Measurements from ENCODE around the gene ARHGEF10L.

Gene ARHGEF10L

DNA sequence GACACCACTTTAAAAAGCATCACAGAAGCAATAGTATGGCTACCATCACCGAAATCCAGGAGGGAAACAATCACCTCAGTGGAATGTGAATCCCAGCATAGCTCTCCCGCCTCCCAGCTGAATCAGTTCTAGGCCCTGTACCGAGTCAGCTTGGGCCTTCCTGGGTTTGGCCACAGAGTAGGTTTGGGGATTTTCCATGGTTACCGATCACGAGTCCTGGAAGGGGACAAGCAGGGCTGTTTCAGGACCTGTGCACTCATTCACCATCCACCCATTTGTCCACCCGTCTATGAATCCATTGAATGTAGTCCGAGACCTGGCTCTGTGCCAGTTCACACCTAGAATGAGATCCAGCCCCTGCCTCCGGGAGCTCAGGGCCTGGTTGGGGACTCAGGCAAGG is 94.2 kb downstream of the ARHGEF10L start:
- no peak for TF ChIP-seq CTCF (IDR thresholded peaks at IDR 0.05)
- Mint-ChIP-seq H3K27me3 (ENCODE audit: low read depth, poor library complexity) (no peaks in the 10 kb centered on the region), H3K27ac (peak overlapping the region; percentile 25), H3K36me3 (ENCODE audit: low read depth) (peaks cover 45% of the 10 kb centered on the region), H3K9me3 (no peaks in the 10 kb centered on the region), H3K4me3 (no peak overlapping the region), H3K4me1 (no peaks in the 10 kb centered on the region)
- no peak for DNase-seq

GRCh38 chr1:17635276-17635675 is 95.8 kb downstream of the ARHGEF10L start:
- H3K36me3 Mint-ChIP-seq (ENCODE audit: low read depth), result peaks cover 54% of the 10 kb centered on the region
- H3K4me1 Mint-ChIP-seq, result no peaks in the 10 kb centered on the region
- H3K27ac Mint-ChIP-seq, result no peak overlapping the region
- H3K4me3 Mint-ChIP-seq, result no peak overlapping the region
- no peaks in the 10 kb centered on the region for H3K27me3 Mint-ChIP-seq (ENCODE audit: low read depth, poor library complexity)
- DNase-seq, result no peak
- no peak for TF ChIP-seq CTCF (IDR thresholded peaks at IDR 0.05)
- H3K9me3 Mint-ChIP-seq, result no peaks in the 10 kb centered on the region

- no peak overlapping the region for H3K27ac Mint-ChIP-seq
These were observed 96.3 kb downstream of the ARHGEF10L start for GRCh38 chr1:17635811-17636210.

GRCh38 chr1:17636612-17637011 is 97.1 kb downstream of the ARHGEF10L start:
- peaks cover 60% of the 10 kb centered on the region for H3K36me3 Mint-ChIP-seq (ENCODE audit: low read depth)
- no peak for TF ChIP-seq CTCF (IDR thresholded peaks at IDR 0.05)
- DNase-seq, result no peak
- H3K9me3 Mint-ChIP-seq, result no peaks in the 10 kb centered on the region
- no peak overlapping the region for H3K4me3 Mint-ChIP-seq
- H3K4me1 Mint-ChIP-seq, result no peaks in the 10 kb centered on the region
- H3K27ac Mint-ChIP-seq, result no peak overlapping the region
- no peaks in the 10 kb centered on the region for H3K27me3 Mint-ChIP-seq (ENCODE audit: low read depth, poor library complexity)

More at GRCh38 chr1:17635811-17636210, 96.3 kb downstream of the ARHGEF10L start:
- DNase-seq, result no peak
- H3K4me3 Mint-ChIP-seq, result no peak overlapping the region
- no peaks in the 10 kb centered on the region for H3K4me1 Mint-ChIP-seq
- no peaks in the 10 kb centered on the region for H3K9me3 Mint-ChIP-seq
- H3K36me3 Mint-ChIP-seq (ENCODE audit: low read depth), result peaks cover 57% of the 10 kb centered on the region
- no peak for TF ChIP-seq CTCF (IDR thresholded peaks at IDR 0.05)
- no peaks in the 10 kb centered on the region for H3K27me3 Mint-ChIP-seq (ENCODE audit: low read depth, poor library complexity)

GRCh38 chr1:17637055-17637454 is 97.6 kb downstream of the ARHGEF10L start:
- Mint-ChIP-seq H3K27me3 (ENCODE audit: low read depth, poor library complexity) (no peaks in the 10 kb centered on the region), H3K9me3 (no peaks in the 10 kb centered on the region), H3K4me3 (no peak overlapping the region), H3K36me3 (ENCODE audit: low read depth) (peaks cover 60% of the 10 kb centered on the region), H3K4me1 (no peaks in the 10 kb centered on the region), H3K27ac (peak overlapping the region; percentile 81)
- TF ChIP-seq CTCF (IDR thresholded peaks at IDR 0.05), result no peak
- no peak for DNase-seq

GRCh38 chr1:17639703-17640340 is 100.3 kb downstream of the ARHGEF10L start:
- no peaks in the 10 kb centered on the region for H3K9me3 Mint-ChIP-seq
- H3K27ac Mint-ChIP-seq, result no peak overlapping the region
- H3K36me3 Mint-ChIP-seq (ENCODE audit: low read depth), result peaks cover 53% of the 10 kb centered on the region
- H3K4me3 Mint-ChIP-seq, result no peak overlapping the region
- H3K4me1 Mint-ChIP-seq, result no peaks in the 10 kb centered on the region
- DNase-seq, result no peak
- TF ChIP-seq CTCF (IDR thresholded peaks at IDR 0.05), result no peak
- H3K27me3 Mint-ChIP-seq (ENCODE audit: low read depth, poor library complexity), result no peaks in the 10 kb centered on the region

All from nephron progenitor cell (in vitro differentiated cells).